ENCODE results near the gene EVA1B.

GRCh38 chr1:36366091-36366661, 42.7 kb upstream of the EVA1B start:
- TF ChIP-seq, protein P1, sequence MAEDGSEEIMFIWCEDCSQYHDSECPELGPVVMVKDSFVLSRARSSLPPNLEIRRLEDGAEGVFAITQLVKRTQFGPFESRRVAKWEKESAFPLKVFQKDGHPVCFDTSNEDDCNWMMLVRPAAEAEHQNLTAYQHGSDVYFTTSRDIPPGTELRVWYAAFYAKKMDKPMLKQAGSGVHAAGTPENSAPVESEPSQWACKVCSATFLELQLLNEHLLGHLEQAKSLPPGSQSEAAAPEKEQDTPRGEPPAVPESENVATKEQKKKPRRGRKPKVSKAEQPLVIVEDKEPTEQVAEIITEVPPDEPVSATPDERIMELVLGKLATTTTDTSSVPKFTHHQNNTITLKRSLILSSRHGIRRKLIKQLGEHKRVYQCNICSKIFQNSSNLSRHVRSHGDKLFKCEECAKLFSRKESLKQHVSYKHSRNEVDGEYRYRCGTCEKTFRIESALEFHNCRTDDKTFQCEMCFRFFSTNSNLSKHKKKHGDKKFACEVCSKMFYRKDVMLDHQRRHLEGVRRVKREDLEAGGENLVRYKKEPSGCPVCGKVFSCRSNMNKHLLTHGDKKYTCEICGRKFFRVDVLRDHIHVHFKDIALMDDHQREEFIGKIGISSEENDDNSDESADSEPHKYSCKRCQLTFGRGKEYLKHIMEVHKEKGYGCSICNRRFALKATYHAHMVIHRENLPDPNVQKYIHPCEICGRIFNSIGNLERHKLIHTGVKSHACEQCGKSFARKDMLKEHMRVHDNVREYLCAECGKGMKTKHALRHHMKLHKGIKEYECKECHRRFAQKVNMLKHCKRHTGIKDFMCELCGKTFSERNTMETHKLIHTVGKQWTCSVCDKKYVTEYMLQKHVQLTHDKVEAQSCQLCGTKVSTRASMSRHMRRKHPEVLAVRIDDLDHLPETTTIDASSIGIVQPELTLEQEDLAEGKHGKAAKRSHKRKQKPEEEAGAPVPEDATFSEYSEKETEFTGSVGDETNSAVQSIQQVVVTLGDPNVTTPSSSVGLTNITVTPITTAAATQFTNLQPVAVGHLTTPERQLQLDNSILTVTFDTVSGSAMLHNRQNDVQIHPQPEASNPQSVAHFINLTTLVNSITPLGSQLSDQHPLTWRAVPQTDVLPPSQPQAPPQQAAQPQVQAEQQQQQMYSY (CRISPR knock-in tag; IDR thresholded peaks at IDR 0.05) = no peak
- TF ChIP-seq CTCF (IDR thresholded peaks at IDR 0.05 in 2 of 3, conservative IDR thresholded peaks at IDR 0.05 in 1 of 3; ENCODE audit: control insufficient read depth in 2 of 3, extremely low read depth in 1 of 3, insufficient read depth in 1 of 3, low read depth in 3 of 3, low read length in 3 of 3) (no peak), SP1 (IDR thresholded peaks at IDR 0.05; ENCODE audit: low read depth, low read length) (no peak), POLR2A (IDR thresholded peaks at IDR 0.05; ENCODE audit: low read depth, low read length) (peak; percentile 42; the same call in 1 of the 2 replicates), ZNF24 (IDR thresholded peaks at IDR 0.05) (no peak), NFYB (IDR thresholded peaks at IDR 0.05; ENCODE audit: insufficient read depth, low read depth, low read length) (no peak), SUPT20H (IDR thresholded peaks at IDR 0.05; ENCODE audit: borderline replicate concordance, control insufficient read depth, low read depth, low read length) (no peak), WRNIP1 (IDR thresholded peaks at IDR 0.05; ENCODE audit: borderline replicate concordance, low read depth, low read length) (no peak), CHD4 (IDR thresholded peaks at IDR 0.05) (no peak), ZNF274 (IDR thresholded peaks at IDR 0.05; ENCODE audit: insufficient read depth, insufficient read length) (no peak), TAF1 (IDR thresholded peaks at IDR 0.05; ENCODE audit: borderline replicate concordance, low read depth, low read length) (no peak), HDGF (IDR thresholded peaks at IDR 0.05) (no peak)

Measured in GM12878 (cell line).